Measurements from ENCODE around the gene C1orf115.

GRCh38 chr1:220741825-220742224, 51.7 kb downstream of the C1orf115 start:
- no peak for TF ChIP-seq CTCF (IDR thresholded peaks at IDR 0.05; ENCODE audit: low read depth, low read length)
- no peak for TF ChIP-seq EZH2phosphoT487 (IDR thresholded peaks at IDR 0.05; ENCODE audit: low read depth)
